Erythroblast (primary cell): ENCODE measurements around the gene AFAP1L2.

Experiments used
- GATA1 ChIP-seq: IDR thresholded peaks from 2 replicates; pipeline ENCODE4 v1.6.1; 2011; ENCODE audit warnings: low read depth, mild to moderate bottlenecking, control low read depth, low read length, moderate library complexity
- POLR2A ChIP-seq: IDR thresholded peaks from 2 replicates; pipeline ENCODE4 v1.6.1; 2011; ENCODE audit warnings: mild to moderate bottlenecking, low read length

DNA sequence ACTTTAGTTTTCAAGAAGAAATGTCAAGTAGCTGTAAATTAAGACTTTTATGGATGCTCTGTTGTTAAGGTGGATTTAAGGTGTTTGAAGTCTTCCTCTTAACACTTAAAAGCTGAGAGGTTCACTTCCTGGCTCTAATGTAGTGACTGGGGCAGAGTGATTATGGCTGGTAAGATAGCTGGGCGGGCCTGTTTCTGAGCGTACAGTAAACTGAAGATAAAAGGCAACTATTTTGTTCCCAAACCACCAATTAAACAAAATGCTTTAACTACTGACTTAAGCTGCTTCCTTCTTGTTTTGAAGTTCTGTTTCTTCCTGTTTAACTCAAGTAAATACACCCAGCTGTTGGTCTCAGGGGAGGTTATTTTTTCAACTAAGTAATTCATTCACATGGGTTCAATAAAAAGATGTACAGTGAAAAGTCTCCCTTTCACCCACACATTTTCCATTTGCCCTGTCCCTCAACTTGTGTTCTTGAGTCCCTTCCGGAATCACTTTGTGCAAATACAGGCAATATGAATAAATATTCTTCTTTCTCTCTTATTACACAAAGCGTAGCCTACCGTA is 145.9 kb downstream of the AFAP1L2 start:
- TF ChIP-seq POLR2A, result peak; percentile 19
- TF ChIP-seq GATA1, result no peak
